CD8-positive, alpha-beta memory T cell (primary cell): ENCODE measurements around the gene SLC35G4. TPM values are rescaled to one million over a fixed set of nuclear protein-coding genes. Genes with fewer than 3 reads are reported as not detected.

Experiments
- CTCF ChIA-PET: fragments of 350-600 bp; sonication (Branson Sonifier 250); formaldehyde crosslinking; loops from one replicate; lab custom pipeline; 2021; ENCODE audit warnings: antibody characterized with exemption; lab: Charles Lee
- POLR2A ChIA-PET: fragments of 350-600 bp; sonication (Branson Sonifier 250); formaldehyde crosslinking; loops from one replicate; lab custom pipeline; 2021; ENCODE audit warnings: antibody characterized with exemption; lab: Charles Lee
- DNase-seq, 5 donors: peaks; one replicate each; pipeline versions ENCODE4 v3.0.0 to v3.0.0-alpha.2; 2020 to 2022; ENCODE audit warnings: mixed read lengths in 1 of 5
- H3K27ac ChIP-seq: one replicate; pipeline ENCODE4 v1.7.0; 2013; ENCODE audit warnings: low read depth, mild to moderate bottlenecking, low read length, moderate library complexity
- H3K27me3 ChIP-seq: 2 replicates; pipeline ENCODE4 v1.7.0; 2013; ENCODE audit warnings: low read length, mild to moderate bottlenecking; ENCODE audit not compliant: insufficient read depth, poor library complexity, severe bottlenecking
- H3K36me3 ChIP-seq: 2 replicates; pipeline ENCODE4 v1.7.0; 2013; ENCODE audit warnings: mild to moderate bottlenecking, low read length, moderate library complexity; ENCODE audit not compliant: insufficient read depth
- H3K4me1 ChIP-seq: 2 replicates; pipeline ENCODE4 v1.7.0; 2013; ENCODE audit warnings: mild to moderate bottlenecking, low read length, moderate library complexity; ENCODE audit not compliant: insufficient read depth
- H3K4me3 ChIP-seq: 2 replicates; pipeline ENCODE4 v1.7.0; 2013; ENCODE audit warnings: mild to moderate bottlenecking, low read length
- H3K9me3 ChIP-seq: 2 replicates; pipeline ENCODE4 v1.7.0; 2013; ENCODE audit warnings: mild to moderate bottlenecking, low read length
- H3K27ac Mint-ChIP-seq, 8 donors: one replicate each; pipeline ENCODE4 v1.8.0; 2020 to 2021; ENCODE audit warnings: mixed read lengths in 8 of 8, mild to moderate bottlenecking in 6 of 8, inconsistent platforms in 3 of 8, moderate library complexity in 3 of 8
- H3K27me3 Mint-ChIP-seq, 2 donors: one replicate each; pipeline ENCODE4 v1.8.0; 2020 to 2021; ENCODE audit warnings: mixed read lengths in 2 of 2, mild to moderate bottlenecking in 1 of 2, moderate library complexity in 1 of 2
- H3K36me3 Mint-ChIP-seq, 3 donors: one replicate each; pipeline ENCODE4 v1.8.0; 2020 to 2021; ENCODE audit warnings: mixed read lengths in 3 of 3, inconsistent platforms in 1 of 3, mild to moderate bottlenecking in 1 of 3
- H3K4me1 Mint-ChIP-seq, 3 donors: one replicate each; pipeline ENCODE4 v1.8.0; 2020 to 2021; ENCODE audit warnings: mixed read lengths in 3 of 3, inconsistent platforms in 1 of 3, mild to moderate bottlenecking in 1 of 3
- H3K4me3 Mint-ChIP-seq, 7 donors: one replicate each; pipeline ENCODE4 v1.8.0; 2020 to 2021; ENCODE audit warnings: mixed read lengths in 7 of 7, mild to moderate bottlenecking in 6 of 7, moderate library complexity in 4 of 7, inconsistent platforms in 2 of 7
- H3K9me3 Mint-ChIP-seq, 5 donors: one replicate each; pipeline ENCODE4 v1.8.0; 2020 to 2022; ENCODE audit warnings: mixed read lengths in 5 of 5, mild to moderate bottlenecking in 3 of 5, moderate library complexity in 2 of 5, inconsistent platforms in 1 of 5
- polyA plus RNA-seq: library from polyadenylated mRNA; unstranded; fragments of 300-500 nt; fragmentation: Illumina TruSeq; gene quantifications from one replicate; pipeline ENCODE4 v1.2.3, GENCODE V29; 2021
- total RNA-seq, 2 experiments: library from RNA; stranded (reverse); gene quantifications; one replicate each; pipeline ENCODE4 v1.2.3, GENCODE V29; 2021

Gene SLC35G4
- total and polyA plus RNA-seq, 3 experiments from 2014 or later = not detected

- H3K4me3 Mint-ChIP-seq = no peak overlapping the region
- H3K27me3 Mint-ChIP-seq = peaks cover 0 to 1% of the 10 kb centered on the region in 2 donors
- H3K27me3 ChIP-seq = no peaks in the 10 kb centered on the region
- ChIA-PET POLR2A (no interaction called here), CTCF (no interaction called here)
- H3K27ac ChIP-seq = no peak overlapping the region
- peaks cover 9 to 29% (median 27%) of the 10 kb centered on the region in 3 donors for H3K4me1 Mint-ChIP-seq
- DNase-seq = no peak
- no peaks in the 10 kb centered on the region for H3K9me3 ChIP-seq
- peaks cover 0 to 2% (median 0%) of the 10 kb centered on the region in 5 donors for H3K9me3 Mint-ChIP-seq
- no peaks in the 10 kb centered on the region for H3K36me3 Mint-ChIP-seq
- H3K4me1 ChIP-seq = peaks cover 12% of the 10 kb centered on the region
- no peak overlapping the region for H3K4me3 ChIP-seq
- H3K27ac Mint-ChIP-seq = no peak overlapping the region
- no peaks in the 10 kb centered on the region for H3K36me3 ChIP-seq
Measured at GRCh38 chr18:11574545-11574944, 34.9 kb upstream of the SLC35G4 start.

GRCh38 chr18:11577271-11578112, 31.9 kb upstream of the SLC35G4 start:
- no peaks in the 10 kb centered on the region for H3K36me3 Mint-ChIP-seq

DNA sequence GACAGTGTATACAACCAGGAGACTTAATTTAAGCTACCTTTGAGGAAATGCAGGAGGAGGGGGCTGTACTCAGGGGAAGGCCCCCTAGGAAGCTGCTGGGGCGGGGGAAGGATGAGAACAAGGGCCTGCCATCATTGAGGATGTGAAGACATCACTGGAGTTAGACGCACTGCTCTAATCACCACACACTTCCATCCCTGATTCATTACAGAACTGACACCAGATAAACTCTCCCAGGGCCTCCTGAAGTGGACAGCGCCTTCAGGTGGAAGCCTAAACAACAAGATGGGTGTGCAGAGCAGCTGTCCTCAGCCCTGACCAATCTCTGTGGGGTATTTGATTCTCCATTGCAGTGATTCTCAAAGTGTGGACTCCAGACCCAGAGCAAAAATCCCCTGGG, 30.6 kb upstream of the SLC35G4 start:
- no peaks in the 10 kb centered on the region for H3K9me3 Mint-ChIP-seq
- POLR2A ChIA-PET = no interaction called here
- CTCF ChIA-PET = no interaction called here

More at GRCh38 chr18:11577271-11578112, 31.9 kb upstream of the SLC35G4 start:
- CTCF ChIA-PET = no interaction called here
- peaks cover 12 to 46% (median 42%) of the 10 kb centered on the region in 3 donors for H3K4me1 Mint-ChIP-seq
- Histone ChIP-seq H3K36me3 (no peaks in the 10 kb centered on the region), H3K27ac (no peak overlapping the region), H3K4me1 (peaks cover 12% of the 10 kb centered on the region), H3K9me3 (no peaks in the 10 kb centered on the region), H3K27me3 (no peaks in the 10 kb centered on the region), H3K4me3 (no peak overlapping the region)
- peak overlapping the region in 4 of 7 donors; percentile 8 to 57 (median 34) for H3K4me3 Mint-ChIP-seq
- POLR2A ChIA-PET = no interaction called here
- no peaks in the 10 kb centered on the region for H3K9me3 Mint-ChIP-seq
- DNase-seq = no peak
- peak overlapping the region in 2 of 8 donors; percentile 25 to 57 for H3K27ac Mint-ChIP-seq
- no peaks in the 10 kb centered on the region for H3K27me3 Mint-ChIP-seq

DNA sequence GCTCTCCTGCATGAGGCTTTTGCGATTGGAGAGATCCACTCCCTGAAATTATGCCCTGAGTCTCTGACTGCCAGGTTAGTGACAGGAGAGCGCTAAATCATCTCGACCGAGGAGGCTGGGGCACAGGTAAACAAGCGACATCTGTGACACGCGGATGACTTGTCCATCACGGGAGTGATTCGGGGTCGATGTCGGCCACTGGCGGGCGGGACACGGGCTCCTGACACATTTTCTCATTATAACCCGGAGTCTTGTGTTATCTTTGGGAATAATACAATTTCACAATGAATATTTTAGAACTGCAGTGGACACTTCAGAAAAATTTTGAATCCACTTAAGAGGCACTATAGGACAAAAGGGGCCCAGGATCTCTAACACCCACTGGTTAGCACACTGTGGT, 29.5 kb upstream of the SLC35G4 start:
- Histone ChIP-seq H3K9me3 (no peaks in the 10 kb centered on the region), H3K4me3 (no peak overlapping the region), H3K27ac (no peak overlapping the region), H3K36me3 (no peaks in the 10 kb centered on the region), H3K4me1 (peaks cover 12% of the 10 kb centered on the region), H3K27me3 (no peaks in the 10 kb centered on the region)
- peaks cover 12 to 46% (median 42%) of the 10 kb centered on the region in 3 donors for H3K4me1 Mint-ChIP-seq
- no peaks in the 10 kb centered on the region for H3K9me3 Mint-ChIP-seq
- ChIA-PET POLR2A (no interaction called here), CTCF (no interaction called here)
- no peak for DNase-seq
- H3K27me3 Mint-ChIP-seq = no peaks in the 10 kb centered on the region
- H3K4me3 Mint-ChIP-seq = no peak overlapping the region
- H3K36me3 Mint-ChIP-seq = no peaks in the 10 kb centered on the region
- H3K27ac Mint-ChIP-seq = peak overlapping the region in 1 of 8 donors; percentile 66

More for the DNA sequence above, 30.6 kb upstream of the SLC35G4 start:
- no peak for DNase-seq
- Histone ChIP-seq H3K36me3 (no peaks in the 10 kb centered on the region), H3K4me1 (peaks cover 12% of the 10 kb centered on the region), H3K27ac (no peak overlapping the region), H3K9me3 (no peaks in the 10 kb centered on the region), H3K4me3 (no peak overlapping the region), H3K27me3 (no peaks in the 10 kb centered on the region)
- no peaks in the 10 kb centered on the region for H3K27me3 Mint-ChIP-seq
- H3K27ac Mint-ChIP-seq = no peak overlapping the region
- H3K4me3 Mint-ChIP-seq = no peak overlapping the region
- peaks cover 12 to 46% (median 42%) of the 10 kb centered on the region in 3 donors for H3K4me1 Mint-ChIP-seq
- H3K36me3 Mint-ChIP-seq = no peaks in the 10 kb centered on the region

- no peaks in the 10 kb centered on the region for H3K9me3 ChIP-seq
- no peak overlapping the region for H3K27ac ChIP-seq
- no peak overlapping the region for H3K4me3 ChIP-seq
- ChIA-PET POLR2A (no interaction called here), CTCF (interaction anchor here (1.1 kb wide), 1 partner anchor 9 kb away, joined by 3 read pairs; no protein-coding TSS in a partner anchor)
- Mint-ChIP-seq H3K36me3 (no peaks in the 10 kb centered on the region), H3K27ac (peak overlapping the region in 1 of 8 donors; percentile 32), H3K9me3 (peaks cover 0 to 2% (median 0%) of the 10 kb centered on the region in 5 donors), H3K27me3 (no peaks in the 10 kb centered on the region), H3K4me3 (no peak overlapping the region), H3K4me1 (peaks cover 12 to 46% (median 43%) of the 10 kb centered on the region in 3 donors)
- no peaks in the 10 kb centered on the region for H3K27me3 ChIP-seq
- H3K36me3 ChIP-seq = no peaks in the 10 kb centered on the region
- H3K4me1 ChIP-seq = peaks cover 12% of the 10 kb centered on the region
- no peak for DNase-seq
Measured at GRCh38 chr18:11581286-11581685, 28.1 kb upstream of the SLC35G4 start.

DNA sequence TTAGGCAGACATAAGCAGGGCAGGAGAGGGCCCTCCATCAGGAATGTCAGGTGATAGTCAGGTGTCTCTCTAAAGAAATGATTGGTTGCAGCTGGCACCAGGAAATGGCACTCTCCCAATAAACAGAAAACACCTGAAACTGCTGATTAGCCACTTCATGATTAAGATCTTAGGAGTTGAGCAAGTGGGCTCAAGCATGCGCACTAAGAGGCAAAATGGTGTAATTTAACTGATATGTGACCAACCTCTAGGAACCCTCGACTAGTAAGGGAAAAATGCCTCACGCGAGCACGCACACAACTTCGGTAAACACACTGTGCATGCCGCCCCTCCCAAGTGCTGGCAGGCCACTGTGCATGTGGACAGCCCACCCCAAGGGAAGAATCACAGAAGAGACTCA, 23.8 kb upstream of the SLC35G4 start:
- ChIA-PET CTCF (no interaction called here), POLR2A (no interaction called here)
- Histone ChIP-seq H3K4me3 (no peak overlapping the region), H3K36me3 (no peaks in the 10 kb centered on the region), H3K4me1 (peaks cover 10% of the 10 kb centered on the region), H3K27me3 (no peaks in the 10 kb centered on the region), H3K9me3 (no peaks in the 10 kb centered on the region), H3K27ac (no peak overlapping the region)
- Mint-ChIP-seq H3K36me3 (no peaks in the 10 kb centered on the region), H3K27ac (no peak overlapping the region), H3K27me3 (peaks cover 0 to 3% of the 10 kb centered on the region in 2 donors), H3K4me1 (peaks cover 18 to 38% (median 35%) of the 10 kb centered on the region in 3 donors), H3K4me3 (no peak overlapping the region), H3K9me3 (peaks cover 0 to 2% (median 0%) of the 10 kb centered on the region in 5 donors)
- DNase-seq = no peak

DNA sequence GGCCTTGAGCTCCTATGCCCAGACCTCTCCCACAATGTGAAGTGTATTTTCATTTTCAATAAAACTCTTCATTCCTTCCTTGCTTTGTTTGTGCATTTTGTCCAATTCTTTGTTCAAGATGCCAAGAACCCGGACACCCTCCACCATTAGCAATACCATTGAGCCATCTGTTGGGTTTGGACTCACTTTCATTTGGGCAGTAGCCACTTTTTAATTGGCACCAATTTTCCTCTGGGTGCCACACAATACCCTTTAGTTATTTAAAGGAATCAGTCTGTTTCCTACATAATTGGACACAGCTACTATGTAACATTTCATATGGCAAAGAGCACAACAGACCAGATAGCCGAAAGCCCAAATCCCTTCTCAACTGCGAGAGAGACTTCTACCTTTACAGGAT, 22.5 kb upstream of the SLC35G4 start:
- H3K27me3 ChIP-seq = no peaks in the 10 kb centered on the region
- H3K4me3 ChIP-seq = no peak overlapping the region
- Mint-ChIP-seq H3K4me1 (peaks cover 15 to 31% (median 28%) of the 10 kb centered on the region in 3 donors), H3K27me3 (peaks cover 0 to 3% of the 10 kb centered on the region in 2 donors), H3K36me3 (no peaks in the 10 kb centered on the region), H3K9me3 (peaks cover 0 to 2% (median 0%) of the 10 kb centered on the region in 5 donors), H3K4me3 (no peak overlapping the region), H3K27ac (no peak overlapping the region)
- POLR2A ChIA-PET = no interaction called here
- CTCF ChIA-PET = no interaction called here
- peaks cover 10% of the 10 kb centered on the region for H3K4me1 ChIP-seq
- DNase-seq = no peak
- no peaks in the 10 kb centered on the region for H3K9me3 ChIP-seq
- H3K27ac ChIP-seq = no peak overlapping the region
- H3K36me3 ChIP-seq = no peaks in the 10 kb centered on the region

- Histone ChIP-seq H3K4me1 (peaks cover 10% of the 10 kb centered on the region), H3K9me3 (no peaks in the 10 kb centered on the region), H3K27ac (no peak overlapping the region), H3K36me3 (no peaks in the 10 kb centered on the region), H3K27me3 (no peaks in the 10 kb centered on the region), H3K4me3 (no peak overlapping the region)
- peak overlapping the region in 3 of 8 donors; percentile 12 to 58 (median 37) for H3K27ac Mint-ChIP-seq
- peaks cover 0 to 3% of the 10 kb centered on the region in 2 donors for H3K27me3 Mint-ChIP-seq
- DNase-seq = no peak
- no peaks in the 10 kb centered on the region for H3K36me3 Mint-ChIP-seq
- H3K9me3 Mint-ChIP-seq = peaks cover 0 to 2% (median 0%) of the 10 kb centered on the region in 5 donors
- peaks cover 15 to 31% (median 28%) of the 10 kb centered on the region in 3 donors for H3K4me1 Mint-ChIP-seq
- ChIA-PET POLR2A (no interaction called here), CTCF (no interaction called here)
- peak overlapping the region in 2 of 7 donors; percentile 19 to 55 for H3K4me3 Mint-ChIP-seq
Measured at GRCh38 chr18:11587432-11587831, 22.0 kb upstream of the SLC35G4 start.
